Activated T-helper 17 cell treated with anti-CD3 and anti-CD28 coated beads, Interleukin-2, amount 50 U/mL, for 72 hours (primary cell): ENCODE measurements around the gene CARS1. TPM values are rescaled to one million over a fixed set of nuclear protein-coding genes. Genes with fewer than 3 reads are reported as not detected.
A peak's percentile ranks its signal among the peaks of the same experiment; 100 is the strongest.

Experiments used
- ATAC-seq: fragments of 150-1000 bp; cut with Tn5 transposase; replicated peaks from 2 replicates; pipeline ENCODE4 v1.10.0; 2021; ENCODE audit warnings: mild to moderate bottlenecking, moderate library complexity
- H3K27ac Mint-ChIP-seq: one replicate; pipeline ENCODE4 v1.8.0; 2022; ENCODE audit warnings: mixed read lengths
- H3K27me3 Mint-ChIP-seq: one replicate; pipeline ENCODE4 v1.8.0; 2022; ENCODE audit warnings: mixed read lengths
- H3K36me3 Mint-ChIP-seq: one replicate; pipeline ENCODE4 v1.8.0; 2022; ENCODE audit warnings: low read depth, mild to moderate bottlenecking, mixed read lengths
- H3K4me1 Mint-ChIP-seq: one replicate; pipeline ENCODE4 v1.8.0; 2022; ENCODE audit warnings: mixed read lengths
- H3K4me3 Mint-ChIP-seq: one replicate; pipeline ENCODE4 v1.8.0; 2022; ENCODE audit warnings: mild to moderate bottlenecking, mixed read lengths
- H3K9me3 Mint-ChIP-seq: one replicate; pipeline ENCODE4 v1.8.0; 2022; ENCODE audit warnings: mixed read lengths
- total RNA-seq, 2 donors: library from RNA; stranded (reverse); gene quantifications; one replicate each; pipeline ENCODE4 v1.2.3, GENCODE V29; 2022

CARS1 gene
- total RNA-seq, 2 donors from 2014 or later: 81.4 to 84.9 TPM

- Mint-ChIP-seq H3K9me3 (no peaks in the 10 kb centered on the region), H3K27me3 (no peaks in the 10 kb centered on the region)
- peak; percentile 63 for ATAC-seq
Measured at GRCh38 chr11:3021125-3021524, 36.1 kb downstream of the CARS1 start.

DNA sequence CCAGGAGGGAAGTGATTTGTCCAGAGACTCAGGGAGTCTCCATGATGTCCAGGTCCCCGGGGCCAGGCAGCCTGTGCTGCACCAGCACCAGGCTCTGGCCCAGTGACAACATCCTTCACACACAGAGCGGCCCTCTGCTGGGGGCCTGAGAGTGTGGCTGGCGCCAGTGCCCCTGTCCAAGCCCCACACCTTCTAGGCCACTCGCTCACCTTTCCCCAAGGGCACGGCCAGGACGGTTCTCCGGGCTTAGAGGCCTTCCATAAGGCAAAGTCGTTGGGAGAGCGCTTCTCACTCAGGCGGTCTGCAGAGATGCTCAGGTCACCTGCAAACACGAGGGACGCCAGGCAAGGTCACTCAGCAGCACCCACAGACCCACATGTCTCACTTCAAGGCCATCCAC lies 37.2 kb downstream of the CARS1 start:
- Mint-ChIP-seq H3K27ac (peak overlapping the region; percentile 78), H3K4me3 (no peak overlapping the region), H3K27me3 (no peaks in the 10 kb centered on the region), H3K36me3 (peaks cover 96% of the 10 kb centered on the region), H3K4me1 (peaks cover 24% of the 10 kb centered on the region), H3K9me3 (no peaks in the 10 kb centered on the region)
- ATAC-seq: no peak

More at GRCh38 chr11:3021125-3021524, 36.1 kb downstream of the CARS1 start:
- Mint-ChIP-seq H3K27ac (peak overlapping the region; percentile 78), H3K4me1 (peaks cover 19% of the 10 kb centered on the region), H3K36me3 (peaks cover 96% of the 10 kb centered on the region), H3K4me3 (no peak overlapping the region)

GRCh38 chr11:3018596-3018995 lies 38.6 kb downstream of the CARS1 start:
- H3K4me3 Mint-ChIP-seq: no peak overlapping the region
- no peaks in the 10 kb centered on the region for H3K9me3 Mint-ChIP-seq
- H3K27me3 Mint-ChIP-seq: no peaks in the 10 kb centered on the region
- H3K4me1 Mint-ChIP-seq: peaks cover 22% of the 10 kb centered on the region
- H3K27ac Mint-ChIP-seq: no peak overlapping the region
- ATAC-seq: no peak
- H3K36me3 Mint-ChIP-seq: peaks cover 98% of the 10 kb centered on the region

DNA sequence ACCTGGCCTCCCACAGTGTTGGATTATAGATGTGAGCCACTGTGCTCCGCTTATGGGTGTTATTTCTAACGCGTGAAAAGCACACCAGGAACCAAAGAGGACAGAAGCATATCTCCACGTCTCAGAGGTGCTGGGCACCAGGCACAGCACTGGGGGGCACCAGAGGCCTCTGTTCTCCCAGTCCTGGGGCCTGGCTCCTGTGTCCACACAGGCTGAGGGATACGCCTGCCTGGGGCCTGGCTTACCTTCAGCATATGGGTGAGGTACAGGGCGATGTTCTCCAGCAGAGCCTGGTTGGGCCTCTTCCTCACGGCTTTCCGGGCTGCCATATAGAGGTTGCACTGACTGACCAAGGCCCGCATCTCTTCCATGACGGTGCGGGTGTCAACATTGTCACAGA lies 40.4 kb downstream of the CARS1 start:
- H3K27ac Mint-ChIP-seq: peak overlapping the region; percentile 36

GRCh38 chr11:3015796-3016195 lies 41.4 kb downstream of the CARS1 start:
- Mint-ChIP-seq H3K36me3 (peaks cover 100% of the 10 kb centered on the region), H3K9me3 (no peaks in the 10 kb centered on the region), H3K4me3 (peak overlapping the region; percentile 63), H3K27ac (no peak overlapping the region), H3K27me3 (no peaks in the 10 kb centered on the region), H3K4me1 (peaks cover 7% of the 10 kb centered on the region)
- ATAC-seq: no peak

More for the DNA sequence above, 40.4 kb downstream of the CARS1 start:
- no peak for ATAC-seq
- Mint-ChIP-seq H3K27me3 (no peaks in the 10 kb centered on the region), H3K9me3 (no peaks in the 10 kb centered on the region), H3K4me1 (peaks cover 6% of the 10 kb centered on the region), H3K36me3 (peaks cover 98% of the 10 kb centered on the region), H3K4me3 (no peak overlapping the region)

GRCh38 chr11:3014943-3015342 lies 42.3 kb downstream of the CARS1 start:
- ATAC-seq: no peak
- peak overlapping the region; percentile 63 for H3K4me3 Mint-ChIP-seq

GRCh38 chr11:3014057-3014938 lies 42.9 kb downstream of the CARS1 start:
- ATAC-seq: peak; percentile 80
- no peaks in the 10 kb centered on the region for H3K27me3 Mint-ChIP-seq
- peak overlapping the region; percentile 63 for H3K4me3 Mint-ChIP-seq
- H3K4me1 Mint-ChIP-seq: peaks cover 10% of the 10 kb centered on the region
- H3K9me3 Mint-ChIP-seq: no peaks in the 10 kb centered on the region
- peaks cover 100% of the 10 kb centered on the region for H3K36me3 Mint-ChIP-seq
- H3K27ac Mint-ChIP-seq: peak overlapping the region; percentile 85

More at GRCh38 chr11:3014943-3015342, 42.3 kb downstream of the CARS1 start:
- H3K9me3 Mint-ChIP-seq: no peaks in the 10 kb centered on the region
- H3K27me3 Mint-ChIP-seq: no peaks in the 10 kb centered on the region
- H3K36me3 Mint-ChIP-seq: peaks cover 100% of the 10 kb centered on the region
- H3K27ac Mint-ChIP-seq: peak overlapping the region; percentile 85
- peaks cover 10% of the 10 kb centered on the region for H3K4me1 Mint-ChIP-seq

DNA sequence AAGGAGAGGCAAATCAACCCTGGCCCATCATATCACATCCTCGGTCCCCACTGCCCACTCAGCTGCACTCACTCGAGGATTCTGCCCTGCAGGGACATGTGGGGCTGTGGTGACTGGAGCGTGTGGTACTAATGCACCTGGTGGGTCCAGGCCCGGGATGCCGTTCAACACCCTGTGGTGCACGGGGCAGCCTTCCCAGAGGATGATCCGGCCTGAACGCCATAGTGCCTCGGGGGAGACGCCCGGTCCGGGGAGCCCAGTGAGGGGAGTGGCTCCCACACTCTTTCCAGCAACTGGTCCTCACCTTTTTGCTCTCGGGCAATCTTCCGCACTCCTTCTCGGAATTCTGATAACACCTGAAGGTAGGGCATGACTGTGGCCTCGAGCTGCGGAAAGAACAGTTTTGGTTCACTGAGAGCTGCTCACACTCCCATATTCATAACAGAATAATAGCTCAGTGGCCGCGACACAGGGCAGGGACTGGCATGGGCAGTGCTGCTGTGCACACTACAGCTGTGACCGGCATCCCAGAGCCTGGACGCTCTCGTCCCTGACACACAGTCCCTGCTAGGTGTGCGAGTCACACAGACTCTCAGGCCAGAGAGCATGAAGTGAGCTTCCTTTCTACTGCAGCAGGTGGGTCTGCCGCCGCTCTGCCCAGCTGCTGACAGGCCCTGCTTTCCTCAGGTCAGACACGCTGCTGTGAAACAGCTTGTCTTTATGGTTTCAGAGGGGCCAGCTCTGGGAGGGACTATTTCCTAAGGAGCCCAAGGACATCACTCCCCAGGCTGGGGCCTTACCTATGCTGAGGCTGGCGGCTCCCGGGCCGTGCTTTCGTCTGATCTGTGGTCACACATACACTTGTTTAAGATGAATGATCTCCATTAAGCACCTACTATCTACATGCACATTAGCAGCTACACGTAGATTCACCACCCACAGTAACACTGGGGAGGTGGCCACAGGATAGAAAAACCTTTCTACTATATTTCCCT lies 45.0 kb downstream of the CARS1 start:
- no peak overlapping the region for H3K27ac Mint-ChIP-seq
- H3K4me3 Mint-ChIP-seq: no peak overlapping the region
- ATAC-seq: no peak
- H3K36me3 Mint-ChIP-seq: peaks cover 100% of the 10 kb centered on the region
- H3K9me3 Mint-ChIP-seq: no peaks in the 10 kb centered on the region
- H3K4me1 Mint-ChIP-seq: peaks cover 13% of the 10 kb centered on the region
- no peaks in the 10 kb centered on the region for H3K27me3 Mint-ChIP-seq

- Mint-ChIP-seq H3K36me3 (peaks cover 98% of the 10 kb centered on the region), H3K27me3 (no peaks in the 10 kb centered on the region), H3K4me3 (peak overlapping the region; percentile 64), H3K9me3 (no peaks in the 10 kb centered on the region), H3K4me1 (peaks cover 13% of the 10 kb centered on the region), H3K27ac (peak overlapping the region; percentile 67)
- ATAC-seq: peak; percentile 61
Measured at GRCh38 chr11:3010521-3011275, 46.5 kb downstream of the CARS1 start.

- ATAC-seq: no peak
- H3K36me3 Mint-ChIP-seq: peaks cover 98% of the 10 kb centered on the region
- peak overlapping the region; percentile 10 for H3K4me3 Mint-ChIP-seq
- H3K27me3 Mint-ChIP-seq: no peaks in the 10 kb centered on the region
- no peaks in the 10 kb centered on the region for H3K9me3 Mint-ChIP-seq
- peaks cover 8% of the 10 kb centered on the region for H3K4me1 Mint-ChIP-seq
- H3K27ac Mint-ChIP-seq: peak overlapping the region; percentile 46
Measured at GRCh38 chr11:3010004-3010403, 47.2 kb downstream of the CARS1 start.

DNA sequence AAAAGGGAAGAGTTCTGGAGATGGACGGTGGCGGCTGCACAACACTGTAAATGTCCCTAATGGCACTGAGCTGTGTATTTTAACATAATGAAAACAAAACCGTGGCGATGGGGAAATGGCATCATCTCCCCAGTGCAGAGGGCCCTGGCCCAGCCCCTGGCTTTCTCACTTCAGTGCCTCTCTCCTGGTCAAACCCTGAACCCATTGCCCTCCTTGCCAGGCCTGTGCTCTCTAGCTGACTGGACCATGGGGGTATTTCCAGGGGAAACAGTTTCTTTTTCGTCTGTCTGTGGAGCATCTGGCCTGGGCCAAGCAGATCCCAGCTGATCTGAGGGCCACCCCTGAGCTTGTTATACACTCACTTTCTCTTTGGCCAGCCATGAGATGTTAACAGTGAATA lies 47.7 kb downstream of the CARS1 start:
- Mint-ChIP-seq H3K27ac (peak overlapping the region; percentile 76), H3K36me3 (peaks cover 98% of the 10 kb centered on the region), H3K4me3 (peak overlapping the region; percentile 10), H3K9me3 (no peaks in the 10 kb centered on the region), H3K4me1 (peaks cover 8% of the 10 kb centered on the region), H3K27me3 (no peaks in the 10 kb centered on the region)
- ATAC-seq: no peak

- Mint-ChIP-seq H3K27me3 (no peaks in the 10 kb centered on the region), H3K36me3 (peaks cover 98% of the 10 kb centered on the region), H3K4me3 (no peak overlapping the region), H3K27ac (peak overlapping the region; percentile 76), H3K4me1 (peaks cover 8% of the 10 kb centered on the region), H3K9me3 (no peaks in the 10 kb centered on the region)
- ATAC-seq: no peak
Measured at GRCh38 chr11:3008746-3009336, 48.4 kb downstream of the CARS1 start.

GRCh38 chr11:3007404-3008010 lies 49.7 kb downstream of the CARS1 start:
- Mint-ChIP-seq H3K27me3 (no peaks in the 10 kb centered on the region), H3K4me3 (no peak overlapping the region), H3K36me3 (peaks cover 98% of the 10 kb centered on the region), H3K4me1 (peaks cover 11% of the 10 kb centered on the region), H3K27ac (no peak overlapping the region), H3K9me3 (no peaks in the 10 kb centered on the region)
- ATAC-seq: no peak
